DMS114 treated with DMSO at 0.1 percent for 48 hours (cell line): Measurements from ENCODE around the gene CACNB2.

Experiments used
- DNase-seq: peaks from one replicate; lab custom pipeline; 2025; ENCODE audit not compliant: unreplicated experiment; lab: John Stamatoyannopoulos, UW

CACNB2 gene

GRCh38 chr10:18497806-18498369 is 357.7 kb downstream of the CACNB2 start:
- DNase-seq = no peak

DNA sequence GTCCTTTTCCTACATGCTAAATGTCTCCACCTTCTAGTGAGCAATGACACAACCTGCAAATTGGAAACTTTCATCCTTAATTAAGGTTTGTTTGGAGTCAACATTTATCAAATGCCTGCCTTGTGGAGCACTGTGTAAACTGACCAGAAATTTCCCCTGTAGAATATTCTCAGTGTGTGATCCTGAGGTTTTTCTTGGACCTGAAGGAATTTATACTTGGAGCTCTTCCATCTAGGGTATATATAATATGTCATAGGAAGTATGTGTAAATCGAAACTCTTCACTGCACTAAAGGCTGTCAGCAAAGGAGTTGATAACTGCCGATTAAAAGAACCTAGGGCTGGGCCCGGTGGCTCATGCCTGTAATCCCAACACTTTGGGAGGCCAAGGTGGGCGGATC is 358.8 kb downstream of the CACNB2 start:
- DNase-seq = no peak

- DNase-seq = no peak
Measured at GRCh38 chr10:18500576-18500975, 360.4 kb downstream of the CACNB2 start.

GRCh38 chr10:18501198-18501597 is 361.0 kb downstream of the CACNB2 start:
- no peak for DNase-seq

DNA sequence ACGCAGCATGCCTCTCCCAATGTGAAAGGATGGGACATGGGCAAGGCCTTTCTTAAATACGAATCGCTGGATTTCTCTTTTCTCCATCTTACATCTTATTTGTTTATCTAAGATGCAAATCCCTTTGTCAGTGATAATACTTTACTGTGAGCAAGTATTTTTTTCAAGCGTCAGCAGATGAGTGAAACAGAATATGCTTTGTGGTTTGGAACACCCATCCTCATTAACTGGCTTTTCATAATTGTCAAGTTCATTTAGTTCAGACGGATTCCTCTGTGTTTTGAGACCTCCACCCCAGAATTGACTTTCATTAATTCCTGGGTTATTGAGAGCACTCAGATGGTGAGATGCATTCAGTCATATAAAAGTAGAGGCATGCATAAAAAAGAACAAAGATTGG is 361.4 kb downstream of the CACNB2 start:
- no peak for DNase-seq

DNA sequence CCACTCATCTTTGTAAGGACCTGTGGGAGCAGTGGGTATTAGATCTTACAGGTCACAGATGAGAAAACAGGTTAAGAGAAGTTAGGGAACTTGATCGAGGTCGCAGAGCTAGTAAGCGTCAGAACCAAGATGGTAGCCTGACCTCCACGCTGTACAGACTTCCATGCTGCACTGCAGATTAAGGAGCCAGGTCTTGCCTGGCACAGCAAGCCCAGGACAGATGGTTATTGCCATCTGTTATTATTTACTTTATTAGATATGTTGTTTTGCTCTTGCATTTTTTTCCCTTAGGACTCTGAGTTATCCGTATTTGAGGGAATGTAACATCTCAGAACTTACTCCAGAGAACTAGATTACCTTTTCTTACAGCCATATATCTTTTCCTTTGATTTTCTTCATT is 363.9 kb downstream of the CACNB2 start:
- no peak for DNase-seq

- no peak for DNase-seq
Measured at GRCh38 chr10:18505456-18506118, 365.4 kb downstream of the CACNB2 start.

GRCh38 chr10:18508587-18508986 is 368.4 kb downstream of the CACNB2 start:
- no peak for DNase-seq

- no peak for DNase-seq
Measured at GRCh38 chr10:18514537-18514936, 374.3 kb downstream of the CACNB2 start.

- DNase-seq = no peak
Measured at GRCh38 chr10:18516851-18517250, 376.6 kb downstream of the CACNB2 start.

GRCh38 chr10:18523025-18523424 is 382.8 kb downstream of the CACNB2 start:
- no peak for DNase-seq

GRCh38 chr10:18523858-18524257 is 383.6 kb downstream of the CACNB2 start:
- DNase-seq = no peak

GRCh38 chr10:18527687-18528086 is 387.5 kb downstream of the CACNB2 start:
- no peak for DNase-seq

GRCh38 chr10:18528292-18528691 is 388.1 kb downstream of the CACNB2 start:
- DNase-seq = no peak

GRCh38 chr10:18532881-18533535 is 392.8 kb downstream of the CACNB2 start:
- no peak for DNase-seq

DNA sequence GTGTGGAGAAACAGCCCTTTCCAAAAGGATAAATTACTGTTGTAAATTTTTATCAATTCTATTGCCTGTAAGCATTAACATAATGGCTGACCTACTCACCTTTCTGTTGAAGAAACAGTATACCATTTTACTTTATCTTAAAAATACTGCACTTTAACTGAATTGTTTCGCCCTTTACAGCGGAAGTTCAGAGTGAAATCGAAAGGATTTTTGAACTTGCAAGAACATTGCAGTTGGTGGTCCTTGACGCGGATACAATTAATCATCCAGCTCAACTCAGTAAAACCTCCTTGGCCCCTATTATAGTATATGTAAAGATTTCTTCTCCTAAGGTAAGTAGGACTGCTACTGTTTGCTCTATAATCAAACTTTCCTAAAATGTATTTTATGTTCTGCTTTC is 393.7 kb downstream of the CACNB2 start:
- DNase-seq = no peak

DNA sequence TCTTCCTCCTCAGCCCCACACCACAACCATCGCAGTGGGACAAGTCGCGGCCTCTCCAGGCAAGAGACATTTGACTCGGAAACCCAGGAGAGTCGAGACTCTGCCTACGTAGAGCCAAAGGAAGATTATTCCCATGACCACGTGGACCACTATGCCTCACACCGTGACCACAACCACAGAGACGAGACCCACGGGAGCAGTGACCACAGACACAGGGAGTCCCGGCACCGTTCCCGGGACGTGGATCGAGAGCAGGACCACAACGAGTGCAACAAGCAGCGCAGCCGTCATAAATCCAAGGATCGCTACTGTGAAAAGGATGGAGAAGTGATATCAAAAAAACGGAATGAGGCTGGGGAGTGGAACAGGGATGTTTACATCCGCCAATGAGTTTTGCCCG is 399.1 kb downstream of the CACNB2 start:
- DNase-seq = no peak

- no peak for DNase-seq
Measured at GRCh38 chr10:18540195-18540594, 400.0 kb downstream of the CACNB2 start.

- no peak for DNase-seq
Measured at GRCh38 chr10:18542832-18543231, 402.6 kb downstream of the CACNB2 start.

DNA sequence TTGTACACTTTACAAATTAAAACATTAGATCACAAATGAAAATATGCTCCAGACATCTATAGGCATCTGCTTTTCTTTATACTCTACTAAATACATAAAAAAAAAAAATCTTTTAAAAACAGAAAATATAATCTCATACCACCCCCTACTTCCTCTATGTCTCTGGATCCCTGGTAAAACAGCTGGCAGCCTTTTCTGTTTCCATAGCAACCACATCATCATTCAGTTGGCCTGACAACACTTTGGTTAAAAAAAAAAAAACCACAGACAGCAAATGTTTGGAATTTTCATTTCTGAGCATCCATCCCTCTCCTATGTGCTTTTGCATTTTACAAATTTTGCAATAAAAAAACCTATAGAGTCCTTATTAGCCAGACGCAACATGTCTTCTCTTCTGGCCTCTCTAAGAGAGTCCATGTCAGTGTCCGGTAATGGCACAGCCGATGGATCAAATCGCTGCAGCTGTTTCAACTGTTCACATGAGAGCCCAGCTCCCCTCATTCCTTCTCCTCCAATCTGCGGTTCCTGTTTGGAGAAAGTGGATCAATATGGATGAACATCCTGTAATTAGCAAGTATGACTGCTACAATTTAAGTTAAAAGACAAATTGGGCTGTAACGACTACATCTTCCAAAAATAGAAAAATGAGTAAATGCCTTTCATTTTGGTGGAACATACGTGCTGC is 405.5 kb downstream of the CACNB2 start:
- no peak for DNase-seq

DNA sequence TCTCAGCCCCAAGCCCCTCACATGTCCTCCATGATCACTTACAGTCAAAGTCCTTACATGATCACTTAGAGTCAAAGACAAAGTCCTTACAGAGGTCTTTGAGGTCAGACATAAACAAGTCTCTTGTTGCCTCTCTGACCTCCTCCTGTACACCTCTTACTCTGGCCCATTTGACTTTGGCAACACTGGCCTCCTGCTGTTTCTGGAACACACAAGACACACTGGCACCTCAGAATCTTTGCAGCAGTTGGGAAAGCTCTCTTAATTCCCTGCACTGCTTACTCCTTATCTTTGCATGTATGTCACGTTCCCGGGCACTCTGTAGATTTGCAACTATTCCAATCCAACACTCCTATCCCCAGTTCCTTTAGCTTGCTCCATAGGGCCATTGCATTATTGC is 408.9 kb downstream of the CACNB2 start:
- no peak for DNase-seq

GRCh38 chr10:18551473-18551872 is 411.2 kb downstream of the CACNB2 start:
- DNase-seq = no peak
